Activated naive CD4-positive, alpha-beta T cell treated with anti-CD3 and anti-CD28 coated beads, Interleukin-2, amount 50 U/mL, for 72 hours (primary cell): ENCODE measurements around the gene AHSG. TPM values are rescaled to one million over a fixed set of nuclear protein-coding genes. Genes with fewer than 3 reads are reported as not detected.
A peak's percentile ranks its signal among the peaks of the same experiment; 100 is the strongest.
"Not testable (repeated sequence)": the region's sequence is repeated elsewhere in the genome, so short reads cannot be mapped to it uniquely, and the experiment has no call there.

Source experiments
- ATAC-seq, 2 donors: fragments of 150-1000 bp; cut with Tn5 transposase; 2 replicates each; pipeline ENCODE4 v1.10.0; 2021; ENCODE audit warnings: mild to moderate bottlenecking in 2 of 2, moderate library complexity in 2 of 2
- DNase-seq, 2 donors: peaks; one replicate each; pipeline ENCODE4 v3.0.0; 2021 to 2022; ENCODE audit warnings: low spot score in 2 of 2
- H3K27ac Mint-ChIP-seq, 2 donors: one replicate each; pipeline ENCODE4 v1.8.0; 2022; ENCODE audit warnings: mild to moderate bottlenecking in 2 of 2, mixed read lengths in 2 of 2
- H3K36me3 Mint-ChIP-seq, 2 donors: one replicate each; pipeline ENCODE4 v1.8.0; 2022; ENCODE audit warnings: mixed read lengths in 2 of 2
- H3K9me3 Mint-ChIP-seq, 2 donors: one replicate each; pipeline ENCODE4 v1.8.0; 2022; ENCODE audit warnings: mixed read lengths in 2 of 2
- total RNA-seq, 2 donors: library from RNA; stranded (reverse); gene quantifications; one replicate each; pipeline ENCODE4 v1.2.3, GENCODE V29; 2022

Gene AHSG
- under 1 TPM in 1 of 2 donors, not detected in 1; 0.25 TPM for total RNA-seq

GRCh38 chr3:186612721-186613636 is at the start of gene AHSG:
AHSG (plus strand) TSS chr3:186613060; CDS start chr3:186613142, 82 bp downstream.
- Mint-ChIP-seq H3K9me3 (no peaks in the 10 kb centered on the region), H3K36me3 (no peaks in the 10 kb centered on the region), H3K27ac (no peak within 1 kb of the TSS)
- ATAC-seq (no peak), DNase-seq (no peak)

- DNase-seq = no peak
- no peak for ATAC-seq
- Mint-ChIP-seq H3K27ac (peak overlapping the region in 1 of 2 donors; percentile 46), H3K9me3 (no peaks in the 10 kb centered on the region), H3K36me3 (peaks cover 6 to 7% of the 10 kb centered on the region in 2 donors)
These were observed 48.3 kb upstream of the AHSG start for GRCh38 chr3:186564586-186564985.

GRCh38 chr3:186566772-186567071 is 46.1 kb upstream of the AHSG start:
- no peak for ATAC-seq
- Mint-ChIP-seq H3K27ac (peak overlapping the region; percentile 94 to 96), H3K9me3 (no peaks in the 10 kb centered on the region), H3K36me3 (peaks cover 11 to 17% of the 10 kb centered on the region in 2 donors)
- no peak for DNase-seq

- peak; percentile 64 for ATAC-seq
- H3K36me3 Mint-ChIP-seq = peaks cover 11 to 17% of the 10 kb centered on the region in 2 donors
- H3K27ac Mint-ChIP-seq = peak within 1 kb of the TSS; percentile 95 to 96
- DNase-seq = peak; percentile 94 to 100
- no peaks in the 10 kb centered on the region for H3K9me3 Mint-ChIP-seq
These were observed 45.6 kb upstream of the AHSG start, which contains the start of gene TBCCD1 for GRCh38 chr3:186567072-186567921. TBCCD1 (minus strand) TSS chr3:186567339; CDS start chr3:186564329, 3,010 bp downstream.

GRCh38 chr3:186569361-186569760 is 43.5 kb upstream of the AHSG start:
- H3K9me3 Mint-ChIP-seq, DNase-seq, ATAC-seq: not testable (repeated sequence)
- Mint-ChIP-seq H3K36me3 (peaks cover 11 to 24% of the 10 kb centered on the region in 2 donors), H3K27ac (peak overlapping the region; percentile 93 to 99)

- H3K36me3 Mint-ChIP-seq = peaks cover 14 to 25% of the 10 kb centered on the region in 2 donors
- ATAC-seq (no peak), DNase-seq (no peak)
- H3K27ac Mint-ChIP-seq = peak overlapping the region; percentile 93 to 99
- H3K9me3 Mint-ChIP-seq = no peaks in the 10 kb centered on the region
These were observed 43.1 kb upstream of the AHSG start for GRCh38 chr3:186569779-186570095.

- H3K27ac Mint-ChIP-seq = peak within 1 kb of the TSS; percentile 93 to 99
- no peaks in the 10 kb centered on the region for H3K9me3 Mint-ChIP-seq
- ATAC-seq (peak; percentile 86 to 93), DNase-seq (peak; percentile 92 to 99)
- H3K36me3 Mint-ChIP-seq = peaks cover 14 to 25% of the 10 kb centered on the region in 2 donors
These were observed 42.5 kb upstream of the AHSG start, which contains the start of gene DNAJB11 for GRCh38 chr3:186570096-186570940. DNAJB11 (plus strand) TSS chr3:186570720; CDS start chr3:186570898, 178 bp downstream.

- H3K27ac Mint-ChIP-seq = peak overlapping the region; percentile 93 to 95
- peaks cover 14 to 32% of the 10 kb centered on the region in 2 donors for H3K36me3 Mint-ChIP-seq
- no peaks in the 10 kb centered on the region for H3K9me3 Mint-ChIP-seq
- DNase-seq = no peak
- ATAC-seq = no peak
These were observed 41.8 kb upstream of the AHSG start for GRCh38 chr3:186570941-186571643.

- Mint-ChIP-seq H3K27ac (peak overlapping the region; percentile 93 to 95), H3K36me3 (peaks cover 10 to 27% of the 10 kb centered on the region in 2 donors), H3K9me3 (no peaks in the 10 kb centered on the region)
- DNase-seq (no peak), ATAC-seq (no peak)
These were observed 41.2 kb upstream of the AHSG start for GRCh38 chr3:186571644-186572013.

- no peaks in the 10 kb centered on the region for H3K9me3 Mint-ChIP-seq
- ATAC-seq (no peak), DNase-seq (no peak)
- peaks cover 4 to 19% of the 10 kb centered on the region in 2 donors for H3K36me3 Mint-ChIP-seq
- no peak overlapping the region for H3K27ac Mint-ChIP-seq
These were observed 35.3 kb upstream of the AHSG start for GRCh38 chr3:186577521-186577920.

- Mint-ChIP-seq H3K36me3 (peaks cover 5 to 6% of the 10 kb centered on the region in 2 donors), H3K9me3 (no peaks in the 10 kb centered on the region), H3K27ac (peak overlapping the region in 1 of 2 donors; percentile 26)
- DNase-seq (no peak), ATAC-seq (no peak)
These were observed 32.1 kb upstream of the AHSG start for GRCh38 chr3:186580785-186581184.

GRCh38 chr3:186582541-186582940 is 30.3 kb upstream of the AHSG start:
- Mint-ChIP-seq H3K27ac (no peak overlapping the region), H3K36me3 (peaks cover 4 to 5% of the 10 kb centered on the region in 2 donors), H3K9me3 (no peaks in the 10 kb centered on the region)
- no peak for ATAC-seq
- no peak for DNase-seq

- Mint-ChIP-seq H3K9me3 (no peaks in the 10 kb centered on the region), H3K36me3 (peaks cover 4 to 5% of the 10 kb centered on the region in 2 donors), H3K27ac (peak overlapping the region in 1 of 2 donors; percentile 88)
- ATAC-seq (peak; percentile 34 to 87), DNase-seq (no peak)
These were observed 29.0 kb upstream of the AHSG start for GRCh38 chr3:186583831-186584230.

GRCh38 chr3:186586245-186586644 is 26.6 kb upstream of the AHSG start:
- not testable (repeated sequence) for DNase-seq, ATAC-seq, H3K27ac Mint-ChIP-seq, H3K36me3 Mint-ChIP-seq, H3K9me3 Mint-ChIP-seq

- ATAC-seq (no peak), DNase-seq (no peak)
- Mint-ChIP-seq H3K9me3 (no peaks in the 10 kb centered on the region), H3K36me3 (peaks cover 1 to 5% of the 10 kb centered on the region in 2 donors), H3K27ac (no peak overlapping the region)
These were observed 25.7 kb upstream of the AHSG start for GRCh38 chr3:186587183-186587582.

GRCh38 chr3:186588632-186589031 is 24.2 kb upstream of the AHSG start:
- peaks cover 0 to 5% of the 10 kb centered on the region in 2 donors for H3K36me3 Mint-ChIP-seq
- H3K9me3 Mint-ChIP-seq = no peaks in the 10 kb centered on the region
- ATAC-seq = peak; percentile 63 to 65
- no peak overlapping the region for H3K27ac Mint-ChIP-seq
- DNase-seq = no peak
